GM18861 (cell line): ENCODE measurements around the gene CCDC183.
"Not testable (repeated sequence)": the region's sequence is repeated elsewhere in the genome, so short reads cannot be mapped to it uniquely, and the experiment has no call there.

Experiments used
- ATAC-seq: cut with Tn5 transposase; IDR thresholded peaks from one replicate; pipeline ENCODE4 v1.9.1; 2021; ENCODE audit not compliant: unreplicated experiment

The CCDC183 gene

GRCh38 chr9:136760424-136760823 is 35.7 kb upstream of the CCDC183 start:
- ATAC-seq, result no peak

GRCh38 chr9:136760834-136761544 is 35.1 kb upstream of the CCDC183 start:
- not testable (repeated sequence) for ATAC-seq

DNA sequence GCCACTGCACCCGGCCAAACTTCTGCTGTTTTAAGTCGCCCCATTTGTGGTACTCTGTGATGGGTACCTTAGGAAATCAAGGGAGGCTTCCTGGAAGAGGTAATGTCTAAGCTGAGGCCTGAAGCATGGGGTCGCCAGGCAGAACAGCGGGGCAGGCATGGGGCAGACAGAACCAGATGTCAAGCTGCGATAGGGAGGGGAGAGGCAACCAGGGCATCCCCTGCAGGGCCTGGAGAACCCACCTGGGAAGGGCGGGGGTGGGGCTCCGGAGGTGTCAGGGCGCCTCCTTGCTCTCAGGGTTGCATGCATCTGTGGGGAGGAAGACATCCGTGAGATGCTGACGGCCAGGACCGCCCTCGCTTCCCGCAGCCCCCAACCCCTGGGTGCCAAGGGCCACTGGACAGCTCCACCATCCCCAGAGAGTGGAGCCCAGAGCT is 34.6 kb upstream of the CCDC183 start:
- ATAC-seq, result no peak

- ATAC-seq, result no peak
These were observed 33.9 kb upstream of the CCDC183 start for GRCh38 chr9:136762221-136762691.

DNA sequence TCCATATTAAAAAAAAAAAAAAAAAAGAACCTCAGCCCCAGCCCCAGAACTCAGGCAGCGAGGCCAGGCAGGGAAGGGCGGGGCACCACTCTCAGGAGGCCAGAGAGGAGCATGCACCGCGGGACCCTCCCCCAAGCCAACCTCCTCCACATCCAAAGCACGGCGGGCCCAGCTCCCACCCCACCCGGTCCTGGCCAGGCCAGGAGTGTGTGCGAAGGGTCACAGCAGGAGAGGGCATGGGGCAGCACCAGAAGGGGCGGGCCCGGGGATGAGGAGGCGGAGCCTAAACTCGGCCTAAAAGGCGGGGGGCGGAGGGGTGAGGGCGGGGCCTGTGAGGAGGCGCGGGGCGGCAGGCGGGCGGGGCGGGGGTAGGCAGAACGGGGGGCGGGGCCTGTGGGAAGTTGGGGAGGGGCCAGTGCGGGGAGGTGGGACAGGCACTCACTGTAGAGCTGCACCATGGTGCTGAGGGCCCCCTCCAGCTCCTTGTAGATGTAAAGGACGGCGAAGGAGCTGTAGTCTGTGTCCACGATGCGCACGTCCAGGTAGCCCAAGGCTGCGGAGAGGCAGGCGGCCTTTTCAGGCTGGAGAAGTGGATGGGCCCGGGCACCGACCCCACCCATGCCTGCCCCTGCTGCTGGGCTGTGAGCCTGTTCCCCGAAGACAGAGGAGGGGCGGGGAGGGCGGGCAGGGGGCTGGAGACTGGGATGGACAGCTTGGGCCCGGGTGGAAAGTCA is 33.1 kb upstream of the CCDC183 start:
- ATAC-seq, result no peak

DNA sequence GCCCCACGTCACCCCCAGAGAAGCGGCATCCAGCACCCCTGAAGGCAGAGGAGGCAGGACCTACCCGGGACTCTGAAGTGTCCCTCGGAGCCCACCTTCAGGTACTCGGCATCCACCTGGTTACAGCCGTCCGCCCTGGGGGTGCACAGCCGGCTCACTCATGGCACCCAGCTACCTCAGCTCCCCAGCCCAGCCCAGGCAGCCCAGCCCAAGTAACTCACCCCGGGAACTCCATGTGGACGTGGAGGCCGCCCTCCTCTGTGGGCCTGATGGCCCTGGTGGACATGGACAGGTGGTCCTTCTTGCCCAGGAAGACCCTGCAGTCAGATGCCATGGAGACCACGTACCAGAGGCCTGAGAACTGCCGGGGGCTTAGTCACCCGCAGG is 32.5 kb upstream of the CCDC183 start:
- no peak for ATAC-seq

DNA sequence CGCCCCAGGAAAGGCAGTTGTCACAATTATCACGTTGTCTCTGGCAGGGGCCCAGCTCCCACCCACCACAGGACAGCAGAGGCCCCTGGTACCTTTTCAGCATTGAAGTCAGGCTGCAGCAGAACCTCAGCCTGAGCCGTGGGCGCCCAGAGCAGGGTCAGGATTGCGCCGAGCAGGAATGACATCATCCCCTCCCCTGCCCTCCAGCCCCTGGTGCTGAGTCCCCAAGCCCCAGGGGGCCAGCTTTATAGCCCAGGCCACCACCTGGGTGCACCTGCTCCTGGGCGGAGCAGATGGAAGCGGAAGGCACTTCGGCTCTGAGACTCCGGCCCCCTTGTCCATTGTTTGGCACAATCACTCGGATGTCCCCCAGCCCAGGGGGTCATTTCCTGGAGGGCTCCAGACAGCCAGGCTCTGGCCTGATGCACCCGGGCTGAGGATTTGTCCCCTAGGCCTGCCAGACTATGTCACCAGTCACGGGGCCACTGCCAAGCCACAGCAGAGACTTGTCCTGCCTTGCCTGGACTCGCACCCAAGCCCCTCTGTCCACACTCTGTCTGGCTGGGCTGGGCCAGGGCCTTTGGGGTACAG is 31.7 kb upstream of the CCDC183 start, which contains the start of gene LCN15:
TSS of gene LCN15 (minus strand) at position 218 of the 591 bp plus-strand sequence. CDS start at position 188, 30 bp downstream.
- ATAC-seq, result no peak

GRCh38 chr9:136765041-136765440 is 31.1 kb upstream of the CCDC183 start:
- no peak for ATAC-seq

DNA sequence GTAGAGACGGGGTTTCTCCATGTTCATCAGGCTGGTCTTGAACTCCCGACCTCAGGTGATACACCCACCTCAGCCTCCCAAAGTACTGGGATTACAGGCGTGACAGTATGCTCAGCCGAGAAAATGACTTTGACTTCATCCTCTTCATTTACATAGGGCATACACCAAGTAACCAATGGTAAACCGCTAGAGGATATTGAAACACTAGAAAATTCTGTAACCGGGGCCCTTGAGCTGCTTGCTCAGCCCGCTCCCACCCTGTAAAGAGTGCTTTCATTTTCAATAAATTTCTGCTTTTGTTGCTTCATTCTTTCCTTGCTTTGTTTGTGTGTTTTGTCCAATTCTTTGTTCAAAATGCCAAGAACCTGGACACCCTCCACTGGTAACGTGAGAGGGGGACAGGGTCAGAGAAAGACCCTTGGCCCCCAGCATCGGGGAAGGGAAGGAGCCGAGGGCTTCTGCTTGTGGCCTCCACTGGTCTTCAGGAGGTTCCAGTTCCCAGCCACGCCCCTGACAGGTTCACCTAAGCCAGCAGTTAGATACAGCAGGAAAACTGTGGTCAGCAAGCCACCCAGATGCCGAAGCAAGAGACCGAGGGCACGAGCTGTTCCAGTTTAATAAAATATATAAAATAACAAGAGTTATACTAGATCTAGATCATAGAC is 30.3 kb upstream of the CCDC183 start:
- peak; percentile 47 for ATAC-seq

- not testable (repeated sequence) for ATAC-seq
These were observed 29.6 kb upstream of the CCDC183 start for GRCh38 chr9:136766410-136767120.

GRCh38 chr9:136769710-136770191 is 26.4 kb upstream of the CCDC183 start:
- ATAC-seq, result no peak

GRCh38 chr9:136771907-136772415 is 24.2 kb upstream of the CCDC183 start:
- no peak for ATAC-seq

- no peak for ATAC-seq
These were observed 22.6 kb upstream of the CCDC183 start for GRCh38 chr9:136773386-136774044.

DNA sequence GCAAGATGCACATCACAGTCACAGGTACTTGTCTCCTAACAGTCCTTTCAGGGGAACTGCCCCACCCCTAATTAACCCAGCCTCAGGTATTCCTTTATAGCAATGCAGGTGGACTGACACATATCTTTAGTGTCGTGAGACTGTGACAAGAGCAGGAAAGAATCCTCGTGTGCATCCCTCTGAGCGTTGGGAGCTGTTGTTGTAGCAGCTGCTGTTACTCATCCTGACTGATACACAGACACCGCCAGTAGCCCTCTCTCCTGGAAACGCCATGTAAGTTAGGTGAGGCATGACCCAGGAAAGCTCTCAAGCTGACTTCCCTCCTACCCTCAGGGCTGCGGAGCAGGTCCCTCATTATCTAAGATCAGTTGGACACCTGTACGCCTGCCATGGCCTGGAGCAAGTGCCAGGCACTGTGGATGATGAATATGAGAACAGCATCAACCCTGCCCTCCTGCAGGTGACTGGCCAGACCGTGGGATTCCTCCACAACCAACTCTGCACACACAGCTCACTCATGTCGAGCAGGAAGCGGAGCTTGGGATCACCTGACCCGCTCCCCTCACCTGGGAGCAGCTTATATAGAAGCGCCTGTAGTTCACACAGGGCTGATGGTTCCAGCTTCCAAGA is 21.6 kb upstream of the CCDC183 start:
- ATAC-seq, result no peak

- ATAC-seq, result no peak
These were observed 20.9 kb upstream of the CCDC183 start for GRCh38 chr9:136775191-136775590.

DNA sequence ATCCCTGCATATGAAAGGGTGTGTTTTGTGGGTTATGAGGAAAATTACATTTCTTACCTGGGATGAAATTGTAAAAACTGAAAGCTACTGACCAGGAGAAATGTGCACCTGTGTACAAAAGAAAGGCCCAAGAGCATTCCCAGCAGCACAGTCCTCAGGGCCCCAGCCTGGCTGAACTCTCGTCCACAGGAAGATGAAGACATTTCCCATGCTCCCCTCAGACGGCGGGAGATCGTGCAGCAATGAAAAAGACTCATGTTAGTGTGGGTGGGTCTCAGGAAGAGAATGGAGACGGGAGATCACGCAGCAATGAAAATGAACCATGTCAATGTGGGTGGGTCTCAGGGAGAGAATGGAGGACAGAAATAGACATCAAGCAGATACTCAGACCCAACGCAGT is 19.2 kb upstream of the CCDC183 start:
- ATAC-seq, result no peak

GRCh38 chr9:136777359-136777758 is 18.8 kb upstream of the CCDC183 start:
- ATAC-seq, result no peak

DNA sequence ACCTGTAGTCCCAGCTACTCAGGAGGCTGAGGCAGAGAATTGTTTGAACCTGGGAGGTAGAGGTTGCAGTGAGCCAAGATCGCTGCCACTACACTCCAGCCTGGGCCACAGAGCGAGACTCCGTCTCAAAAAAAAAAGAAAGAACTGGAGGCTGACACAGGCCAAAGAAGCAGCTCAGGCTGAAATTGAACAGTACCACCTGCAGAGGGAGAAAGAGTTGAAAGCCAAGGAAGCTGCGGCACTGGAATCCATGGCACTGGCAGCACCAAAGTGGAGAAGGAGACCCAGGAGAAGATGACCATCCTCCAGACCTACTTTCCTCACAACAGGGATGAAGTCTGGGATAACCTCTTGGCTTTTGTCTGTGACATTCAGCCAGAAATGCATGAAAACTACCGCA is 16.3 kb upstream of the CCDC183 start:
- ATAC-seq, result no peak

DNA sequence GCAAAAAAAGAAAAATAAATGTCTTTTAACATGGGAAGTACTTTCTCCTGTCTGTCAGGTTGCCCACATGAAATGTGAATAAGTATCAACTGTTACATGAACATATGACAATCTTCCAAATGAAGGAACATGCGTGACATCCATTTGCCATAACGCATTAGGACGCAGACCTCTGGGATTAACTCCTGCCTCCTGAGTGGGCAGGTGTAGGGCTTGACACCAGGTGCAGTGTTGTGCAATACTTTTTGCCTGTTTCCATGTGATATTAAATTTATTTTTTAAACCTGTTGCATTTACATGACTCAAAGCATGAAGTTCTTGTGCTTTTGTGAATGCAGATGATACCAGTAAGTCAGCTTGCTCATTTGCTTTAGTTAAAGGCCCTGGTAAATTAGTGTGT is 13.7 kb upstream of the CCDC183 start:
- ATAC-seq, result no peak
